Vagina (tissue), 2 donors: ENCODE data around the gene C20orf173.

Source experiments
- POLR2A ChIP-seq, 2 donors: fragments of 450-650 bp; IDR thresholded peaks; one replicate each; pipeline ENCODE4 v1.6.1; 2017; ENCODE audit warnings: antibody characterized with exemption in 2 of 2, mild to moderate bottlenecking in 2 of 2, moderate library complexity in 2 of 2
- POLR2AphosphoS5 ChIP-seq, 2 donors: sonication (generic); formaldehyde crosslinking; IDR thresholded peaks; one replicate each; pipeline ENCODE4 v1.9.0; 2017; ENCODE audit warnings: antibody characterized with exemption in 2 of 2, mild to moderate bottlenecking in 2 of 2, low read depth in 1 of 2; ENCODE audit not compliant: insufficient read depth in 1 of 2
- TF ChIP-seq, protein P1 (sequence below), 3 experiments: fragments of 450-650 bp in 2 of 3; fragments of 200-600 bp in 1 of 3; sonication (generic) in 1 of 3; IDR thresholded peaks; one replicate each; pipeline ENCODE4 v1.5.1; 2017 to 2019; ENCODE audit warnings: antibody characterized with exemption in 3 of 3, mild to moderate bottlenecking in 2 of 3, moderate library complexity in 2 of 3

DNA sequence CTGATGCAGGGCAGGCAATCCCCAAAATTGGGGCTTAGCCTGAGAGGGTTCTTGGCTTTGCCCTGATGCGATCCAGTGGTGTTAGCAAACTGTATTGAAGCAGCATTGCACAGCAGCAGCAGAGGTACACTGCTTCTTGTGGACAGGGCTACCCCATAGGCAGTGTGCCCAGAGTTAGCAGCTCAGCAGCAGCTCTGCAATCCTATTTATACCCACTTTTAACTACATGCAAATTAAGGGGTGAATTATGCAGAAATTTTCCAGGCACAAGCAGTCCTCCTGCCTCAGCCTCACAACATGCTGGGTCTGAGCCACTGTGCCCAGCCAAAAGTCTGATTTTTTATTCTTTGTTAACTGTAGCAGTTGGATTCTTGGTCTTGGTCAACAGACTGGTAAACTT, 3.8 kb downstream of the C20orf173 start:
- TF ChIP-seq, protein P1, sequence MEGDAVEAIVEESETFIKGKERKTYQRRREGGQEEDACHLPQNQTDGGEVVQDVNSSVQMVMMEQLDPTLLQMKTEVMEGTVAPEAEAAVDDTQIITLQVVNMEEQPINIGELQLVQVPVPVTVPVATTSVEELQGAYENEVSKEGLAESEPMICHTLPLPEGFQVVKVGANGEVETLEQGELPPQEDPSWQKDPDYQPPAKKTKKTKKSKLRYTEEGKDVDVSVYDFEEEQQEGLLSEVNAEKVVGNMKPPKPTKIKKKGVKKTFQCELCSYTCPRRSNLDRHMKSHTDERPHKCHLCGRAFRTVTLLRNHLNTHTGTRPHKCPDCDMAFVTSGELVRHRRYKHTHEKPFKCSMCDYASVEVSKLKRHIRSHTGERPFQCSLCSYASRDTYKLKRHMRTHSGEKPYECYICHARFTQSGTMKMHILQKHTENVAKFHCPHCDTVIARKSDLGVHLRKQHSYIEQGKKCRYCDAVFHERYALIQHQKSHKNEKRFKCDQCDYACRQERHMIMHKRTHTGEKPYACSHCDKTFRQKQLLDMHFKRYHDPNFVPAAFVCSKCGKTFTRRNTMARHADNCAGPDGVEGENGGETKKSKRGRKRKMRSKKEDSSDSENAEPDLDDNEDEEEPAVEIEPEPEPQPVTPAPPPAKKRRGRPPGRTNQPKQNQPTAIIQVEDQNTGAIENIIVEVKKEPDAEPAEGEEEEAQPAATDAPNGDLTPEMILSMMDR (IDR thresholded peaks at IDR 0.05), result no peak
- TF ChIP-seq POLR2A (IDR thresholded peaks at IDR 0.05), result no peak
- no peak for TF ChIP-seq POLR2AphosphoS5 (IDR thresholded peaks at IDR 0.05; ENCODE audit: insufficient read depth in 1 of 2, low read depth in 1 of 2)
